Dedifferentiated amniotic fluid mesenchymal stem cell (primary cell): ENCODE data around the gene STYXL1.

Experiments
- DNase-seq: peaks from one replicate; pipeline ENCODE4 v3.0.0-alpha.2; 2016; ENCODE audit errors: extremely low spot score

The STYXL1 gene

GRCh38 chr7:75955331-75955955 lies 92.4 kb downstream of the STYXL1 start:
- DNase-seq = no peak

- DNase-seq = no peak
Measured at GRCh38 chr7:75953931-75954330, 93.9 kb downstream of the STYXL1 start.

DNA sequence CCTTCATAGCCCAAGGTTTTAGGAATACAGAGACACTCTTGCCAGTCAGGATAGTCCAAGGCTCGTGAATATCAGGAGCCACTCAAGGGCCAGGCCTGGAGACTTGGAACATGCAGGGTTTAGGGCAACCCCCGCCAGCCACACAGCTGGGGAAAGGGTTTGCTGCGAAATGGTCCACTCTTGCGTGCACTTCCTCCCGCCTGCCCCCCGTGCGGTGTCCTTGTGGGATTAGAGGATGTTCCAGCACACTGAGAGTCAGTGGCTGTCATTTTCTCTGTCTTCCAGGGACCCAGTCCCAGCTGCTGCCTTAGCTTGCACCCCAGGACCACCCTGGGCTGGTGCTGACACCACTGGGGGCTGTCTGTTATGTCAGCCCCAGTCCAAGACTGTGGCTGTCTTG lies 94.4 kb downstream of the STYXL1 start:
- DNase-seq = no peak

- DNase-seq = no peak
Measured at GRCh38 chr7:75951506-75951905, 96.3 kb downstream of the STYXL1 start.

DNA sequence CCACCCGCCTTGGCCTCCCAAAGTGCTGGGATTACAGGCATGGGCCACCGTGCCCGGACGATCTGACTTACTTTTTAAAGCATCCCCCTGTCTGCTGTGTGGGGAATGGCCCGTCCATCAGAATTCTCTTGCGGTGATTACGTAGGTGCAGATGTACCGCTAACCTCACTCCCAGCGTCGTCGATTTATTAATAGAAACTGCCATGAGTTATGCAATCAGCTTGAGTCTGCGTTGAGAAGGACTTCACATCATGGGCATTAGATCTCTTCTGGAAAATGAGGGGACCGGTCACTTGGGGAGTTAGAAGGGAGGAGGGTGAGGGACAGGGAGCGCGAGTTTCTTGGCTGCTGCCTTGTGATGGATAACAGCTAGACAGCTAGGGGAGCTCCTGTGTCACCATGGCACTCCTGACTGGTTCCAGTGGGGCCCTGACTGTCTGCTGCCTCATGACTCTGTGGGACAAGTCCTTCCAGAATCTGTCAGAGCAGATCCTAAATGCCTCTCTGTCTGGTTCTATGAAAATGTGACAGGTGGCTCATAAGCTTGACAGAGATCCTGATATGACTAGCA lies 97.6 kb downstream of the STYXL1 start:
- no peak for DNase-seq

GRCh38 chr7:75948179-75948578 lies 99.6 kb downstream of the STYXL1 start:
- DNase-seq = no peak
